Stimulated activated CD4-positive, alpha-beta T cell treated with anti-CD3 and anti-CD28 coated beads, Interleukin-15, amount 100 ng/mL, for 48 hours (primary cell): ENCODE results near the gene ANXA8L1.
"Not testable (repeated sequence)": the region's sequence is repeated elsewhere in the genome, so short reads cannot be mapped to it uniquely, and the experiment has no call there.

ENCODE experiments used
- DNase-seq, 2 donors: peaks; one replicate each; pipeline ENCODE4 v3.0.0-alpha.2; 2020; ENCODE audit warnings: low read depth in 2 of 2

ANXA8L1 gene

DNA sequence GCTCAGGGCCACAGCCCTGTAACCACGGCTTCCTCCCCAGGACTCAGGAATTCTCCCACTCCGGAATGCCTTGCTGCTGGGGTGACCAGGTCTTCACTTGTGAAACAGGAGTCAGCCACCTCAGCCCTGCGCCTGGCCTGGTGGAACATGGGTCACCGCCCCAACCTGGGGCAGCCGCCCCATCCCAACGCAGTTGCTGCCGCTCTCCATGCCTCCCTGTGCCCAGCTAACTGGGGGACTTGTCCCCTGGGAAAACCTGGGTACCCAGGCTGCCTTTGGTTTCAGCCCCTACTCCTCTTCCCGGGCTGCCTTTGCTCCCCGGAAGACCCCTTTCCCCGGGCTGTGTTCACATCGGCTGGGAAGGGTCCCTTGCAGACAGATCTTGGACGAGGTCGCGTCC is 22.2 kb downstream of the ANXA8L1 start:
- DNase-seq, result not testable (repeated sequence)

GRCh38 chr10:46398212-46398886 is 22.8 kb downstream of the ANXA8L1 start:
- DNase-seq, result not testable (repeated sequence)

DNA sequence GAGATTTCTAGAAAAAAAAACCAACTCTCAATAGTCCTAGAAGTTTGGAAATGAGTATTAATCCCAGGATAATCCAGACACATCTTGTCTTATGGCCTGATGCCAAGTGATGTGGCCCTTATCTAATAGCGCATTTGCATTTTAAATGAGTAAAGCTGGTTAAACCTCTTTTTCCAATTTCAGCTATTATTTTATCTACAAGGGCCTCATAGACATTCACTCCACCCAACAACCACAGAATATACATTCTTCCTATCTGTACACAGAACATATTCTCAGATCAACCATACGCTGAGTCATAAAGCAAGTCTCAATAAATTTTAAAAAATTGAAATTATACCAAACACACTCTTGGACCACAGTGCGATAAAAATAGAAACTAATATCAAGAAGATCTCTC is 34.0 kb downstream of the ANXA8L1 start:
- DNase-seq, result not testable (repeated sequence)

DNA sequence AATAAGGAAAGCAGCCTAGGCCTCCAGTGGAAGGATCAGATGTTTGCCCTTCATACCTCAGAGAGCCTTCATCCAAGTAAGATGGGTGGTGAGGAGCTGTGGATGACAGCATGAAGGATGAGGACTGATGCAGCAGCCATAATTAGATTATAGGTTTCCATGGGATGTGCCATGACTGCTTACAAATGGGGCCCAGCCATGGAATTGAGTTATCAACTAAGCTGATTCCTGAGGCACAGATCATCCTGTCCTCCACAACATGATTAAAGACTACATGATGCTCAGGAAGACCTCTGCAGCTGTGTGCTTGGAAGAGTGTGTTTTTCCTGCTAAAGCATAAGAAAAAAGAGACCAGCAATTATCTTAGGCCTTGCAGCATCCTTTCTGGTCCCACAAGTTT is 35.5 kb downstream of the ANXA8L1 start:
- not testable (repeated sequence) for DNase-seq

GRCh38 chr10:46412665-46413064 is 37.1 kb downstream of the ANXA8L1 start:
- not testable (repeated sequence) for DNase-seq

- DNase-seq, result not testable (repeated sequence)
Measured at GRCh38 chr10:46415291-46415690, 39.7 kb downstream of the ANXA8L1 start.

- not testable (repeated sequence) for DNase-seq
Measured at GRCh38 chr10:46418283-46418682, 42.7 kb downstream of the ANXA8L1 start.

DNA sequence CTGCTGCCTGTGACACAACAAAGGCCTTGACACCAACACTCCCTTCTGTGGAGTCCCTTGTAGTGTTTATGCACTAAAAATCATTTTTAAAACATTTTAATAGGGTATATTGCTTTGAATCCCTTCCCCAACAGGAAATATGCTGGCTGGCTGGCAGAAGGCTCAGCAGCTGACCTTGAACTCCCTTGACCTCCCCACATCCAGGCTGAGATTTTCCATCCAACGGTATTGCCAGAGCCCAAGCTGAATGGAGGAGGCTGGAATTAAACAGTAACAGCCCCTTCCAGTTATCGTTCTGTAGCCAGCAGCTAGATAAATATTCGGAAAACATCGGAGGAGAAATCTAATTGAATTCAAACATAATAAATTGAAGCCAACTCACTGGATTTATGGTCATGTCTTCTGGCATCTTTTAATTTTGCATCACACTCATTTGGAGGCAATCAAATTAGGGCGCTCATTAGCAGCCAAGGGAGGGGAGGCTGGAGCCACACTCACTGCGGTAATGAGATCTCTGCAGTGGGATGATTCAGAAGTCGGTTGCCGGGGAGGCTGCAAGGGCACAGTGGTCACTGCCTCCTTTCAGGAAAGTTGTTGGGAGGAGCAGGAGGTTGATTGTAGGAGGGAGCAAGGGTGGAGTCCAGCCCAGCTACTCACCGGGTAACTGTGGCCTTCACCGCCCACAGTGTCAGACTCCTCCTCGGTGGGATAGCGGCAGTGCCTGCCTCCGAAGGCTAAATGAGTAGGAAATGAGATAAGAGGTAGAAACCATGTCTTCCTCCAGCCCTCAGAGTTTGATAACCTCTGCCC is 44.2 kb downstream of the ANXA8L1 start:
- DNase-seq, result not testable (repeated sequence)

DNA sequence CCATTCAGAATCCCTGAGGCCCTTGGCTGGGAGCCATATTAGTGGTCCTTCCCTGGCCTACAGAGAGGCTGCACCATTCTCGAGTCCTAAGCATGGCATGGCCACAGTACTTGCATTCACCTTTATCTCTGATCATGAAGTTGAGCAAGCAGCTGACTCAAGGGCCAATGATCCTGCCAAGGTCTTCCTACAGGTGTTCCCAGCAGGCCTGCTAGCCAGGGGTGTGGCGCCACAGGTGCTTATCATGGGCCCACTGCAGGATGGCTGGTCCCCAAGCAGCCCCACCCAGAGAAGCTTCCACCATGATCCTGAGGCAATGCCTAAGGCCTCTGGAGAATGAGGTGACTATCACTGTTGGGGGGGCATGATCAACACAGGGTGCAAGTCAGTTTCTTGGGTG is 48.0 kb downstream of the ANXA8L1 start:
- not testable (repeated sequence) for DNase-seq

- not testable (repeated sequence) for DNase-seq
Measured at GRCh38 chr10:46440942-46441341, 65.4 kb downstream of the ANXA8L1 start.
